HFF-Myc (cell line): Measurements from ENCODE around the gene TTC12.

Experiments used
- DNase-seq: peaks from one replicate; pipeline ENCODE4 v3.0.0-alpha.2; 2011; ENCODE audit warnings: low read depth; ENCODE audit errors: extremely low read depth
- H3K4me3 ChIP-seq: replicated peaks from 2 replicates; pipeline ENCODE4 v1.5.1; 2011; ENCODE audit warnings: low read depth, mild to moderate bottlenecking, control low read depth, low read length
- TF ChIP-seq, protein P1 (sequence below): IDR thresholded peaks from 2 replicates; pipeline ENCODE4 v1.5.1; 2012; ENCODE audit warnings: mild to moderate bottlenecking, low read depth, low read length, control low read depth; ENCODE audit errors: missing control alignments

Gene TTC12

DNA sequence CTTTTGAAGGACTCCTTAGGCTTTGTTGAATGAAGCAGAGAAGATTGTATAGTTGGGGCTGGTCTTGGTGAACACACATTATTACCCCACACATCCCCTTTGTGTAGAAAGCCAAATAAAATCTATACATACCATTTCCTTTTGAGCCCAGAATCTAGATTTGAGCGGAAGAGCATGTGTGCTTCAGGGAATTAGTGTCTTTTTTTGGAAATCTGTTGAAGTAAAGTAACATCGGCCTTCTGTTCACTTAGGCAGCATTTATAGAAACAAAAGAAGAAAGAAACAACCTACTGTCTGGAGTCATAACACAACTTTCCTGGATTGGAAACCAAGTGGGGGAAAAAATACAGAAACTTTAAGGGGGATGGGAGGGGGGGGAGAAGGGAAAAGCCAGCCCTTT, 37.9 kb upstream of the TTC12 start:
- DNase-seq: no peak
- no peak overlapping the region for H3K4me3 ChIP-seq
- TF ChIP-seq, protein P1, sequence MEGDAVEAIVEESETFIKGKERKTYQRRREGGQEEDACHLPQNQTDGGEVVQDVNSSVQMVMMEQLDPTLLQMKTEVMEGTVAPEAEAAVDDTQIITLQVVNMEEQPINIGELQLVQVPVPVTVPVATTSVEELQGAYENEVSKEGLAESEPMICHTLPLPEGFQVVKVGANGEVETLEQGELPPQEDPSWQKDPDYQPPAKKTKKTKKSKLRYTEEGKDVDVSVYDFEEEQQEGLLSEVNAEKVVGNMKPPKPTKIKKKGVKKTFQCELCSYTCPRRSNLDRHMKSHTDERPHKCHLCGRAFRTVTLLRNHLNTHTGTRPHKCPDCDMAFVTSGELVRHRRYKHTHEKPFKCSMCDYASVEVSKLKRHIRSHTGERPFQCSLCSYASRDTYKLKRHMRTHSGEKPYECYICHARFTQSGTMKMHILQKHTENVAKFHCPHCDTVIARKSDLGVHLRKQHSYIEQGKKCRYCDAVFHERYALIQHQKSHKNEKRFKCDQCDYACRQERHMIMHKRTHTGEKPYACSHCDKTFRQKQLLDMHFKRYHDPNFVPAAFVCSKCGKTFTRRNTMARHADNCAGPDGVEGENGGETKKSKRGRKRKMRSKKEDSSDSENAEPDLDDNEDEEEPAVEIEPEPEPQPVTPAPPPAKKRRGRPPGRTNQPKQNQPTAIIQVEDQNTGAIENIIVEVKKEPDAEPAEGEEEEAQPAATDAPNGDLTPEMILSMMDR: no peak

DNA sequence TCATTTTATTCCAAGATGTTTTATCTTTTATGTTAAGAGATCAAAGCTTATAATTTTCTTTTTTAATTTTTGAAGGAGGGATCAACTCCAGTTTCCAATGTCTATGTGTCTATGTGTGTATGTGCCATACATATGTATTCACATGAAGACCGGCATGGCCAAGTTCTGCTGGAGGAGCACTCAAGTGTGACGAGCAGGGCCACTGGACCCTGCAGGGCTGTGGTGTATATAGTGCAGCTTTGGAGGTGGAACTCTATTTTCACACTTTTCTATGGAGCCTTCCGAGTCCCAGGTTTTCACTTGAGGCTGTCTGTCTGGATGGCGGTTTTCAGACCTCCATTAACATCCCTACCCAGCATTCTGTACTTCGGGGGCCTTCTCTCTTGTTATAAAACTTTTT, 36.5 kb upstream of the TTC12 start:
- TF ChIP-seq, protein P1: no peak
- DNase-seq: no peak
- no peak overlapping the region for H3K4me3 ChIP-seq

DNA sequence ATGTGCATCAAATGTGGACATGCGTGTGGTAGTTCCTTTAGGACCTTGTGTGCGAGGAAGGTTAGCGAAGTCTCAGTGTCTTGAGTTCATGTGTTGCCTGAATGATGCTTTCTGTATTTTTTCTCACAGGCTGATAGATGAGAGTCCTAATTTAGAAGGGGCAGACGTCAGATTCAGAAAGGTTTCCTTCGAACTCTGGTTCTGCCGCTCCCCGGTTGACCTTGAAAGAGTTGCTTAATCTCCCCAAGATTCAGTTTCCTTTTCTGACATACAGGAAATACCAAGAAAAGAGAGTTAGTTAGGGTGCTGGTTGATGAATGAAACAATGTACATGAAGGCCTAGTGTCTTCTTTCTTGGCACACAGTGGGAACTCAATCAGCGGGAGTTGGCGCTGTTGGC, 35.9 kb upstream of the TTC12 start:
- TF ChIP-seq, protein P1: no peak
- no peak for DNase-seq
- H3K4me3 ChIP-seq: no peak overlapping the region

DNA sequence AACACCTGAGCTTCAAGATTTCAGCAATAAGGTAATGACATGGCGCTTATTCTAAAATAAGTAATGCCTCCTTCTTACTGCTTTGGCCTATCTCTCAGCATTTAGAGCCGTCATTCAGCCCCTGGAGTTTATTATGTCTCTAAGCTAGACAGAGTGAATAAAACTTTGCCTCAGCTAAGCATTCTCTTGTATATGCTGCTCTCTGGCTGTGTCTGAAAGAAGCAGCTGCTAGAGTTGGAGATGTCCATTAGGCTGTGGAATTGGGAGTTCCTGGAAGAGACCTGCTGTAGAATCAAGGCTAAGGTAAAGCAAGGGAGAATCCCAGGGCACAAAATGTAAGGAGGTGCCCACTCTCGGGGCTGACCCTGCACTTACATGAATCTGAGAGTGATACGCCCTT, 35.5 kb upstream of the TTC12 start:
- no peak overlapping the region for H3K4me3 ChIP-seq
- TF ChIP-seq, protein P1: no peak
- no peak for DNase-seq

DNA sequence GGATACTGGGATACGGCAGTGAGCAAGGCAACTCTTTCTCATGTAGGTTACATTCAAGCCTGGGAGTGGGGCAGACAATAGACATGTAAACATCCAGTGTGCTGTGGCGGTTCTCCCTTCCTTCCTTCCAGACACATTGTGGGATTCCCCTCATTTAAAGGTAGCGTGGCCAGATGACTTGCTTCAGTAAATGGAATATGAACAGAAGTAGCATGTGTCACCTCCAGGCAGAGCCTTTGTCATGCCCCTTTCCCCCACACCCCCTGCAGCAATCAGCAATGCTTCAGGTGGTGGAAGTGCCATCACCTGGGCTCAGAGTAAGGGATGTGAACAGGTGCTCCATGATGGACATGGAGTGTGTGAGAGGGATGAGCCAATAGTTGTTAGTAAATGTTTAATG, 34.8 kb upstream of the TTC12 start:
- no peak for DNase-seq
- TF ChIP-seq, protein P1: no peak
- no peak overlapping the region for H3K4me3 ChIP-seq

DNA sequence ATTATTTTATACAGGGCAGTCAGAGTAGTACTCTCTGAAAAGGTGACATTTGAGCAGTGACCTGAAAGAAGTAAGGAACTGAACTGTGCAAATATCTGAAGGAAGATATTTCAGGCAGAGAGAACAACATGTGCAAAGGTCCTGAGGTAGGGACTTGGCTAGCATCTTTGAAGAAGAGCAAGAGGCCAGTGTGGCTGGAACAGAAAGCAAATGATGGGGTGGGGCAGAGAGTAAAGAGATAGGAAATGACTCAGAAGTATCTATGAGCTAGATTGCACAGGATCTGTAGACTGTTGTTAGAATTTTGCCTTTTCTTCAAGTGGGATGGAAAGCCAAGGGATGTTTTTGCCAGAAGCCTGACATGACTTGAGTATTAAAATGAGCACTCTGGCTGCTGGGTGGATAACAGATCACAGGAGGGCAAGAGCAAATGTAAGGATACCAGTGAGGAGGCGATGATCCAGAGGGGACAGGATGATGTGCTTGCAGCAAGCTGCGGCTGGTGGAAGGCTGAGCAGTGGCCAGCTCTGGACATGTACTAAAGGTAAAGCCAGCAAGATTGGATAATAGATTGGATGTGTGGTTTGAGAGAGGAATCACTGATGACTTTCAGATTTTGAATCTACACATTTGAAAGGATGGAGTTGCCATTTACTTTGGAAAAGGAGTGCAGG, 33.2 kb upstream of the TTC12 start:
- DNase-seq: no peak
- TF ChIP-seq, protein P1: no peak
- H3K4me3 ChIP-seq: no peak overlapping the region

DNA sequence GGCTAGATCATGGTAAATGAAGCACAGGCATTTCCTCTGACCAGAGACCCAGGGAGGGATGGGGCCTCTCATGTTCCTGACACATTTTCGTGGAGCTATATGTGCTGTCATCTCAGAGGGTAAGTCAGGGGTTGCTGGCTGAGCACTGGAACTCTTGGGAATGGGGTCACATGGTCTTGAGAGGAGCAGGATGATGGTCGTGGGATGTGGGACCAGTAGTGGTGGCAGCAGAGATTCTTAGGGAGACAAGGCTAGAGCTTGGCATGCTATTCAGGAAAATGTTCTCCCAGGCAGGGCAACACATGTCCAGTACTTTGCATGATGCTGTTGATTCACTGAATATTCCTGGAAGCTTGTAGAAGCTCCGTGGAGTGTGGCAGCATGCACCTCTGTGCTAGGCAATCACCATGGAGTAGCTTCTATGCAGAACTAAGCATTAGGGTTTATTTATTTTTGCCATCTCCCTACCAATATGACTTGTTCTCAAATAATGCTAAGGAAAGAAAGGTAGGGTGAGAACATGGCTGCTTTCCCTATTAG, 31.4 kb upstream of the TTC12 start:
- H3K4me3 ChIP-seq: no peak overlapping the region
- TF ChIP-seq, protein P1: no peak

More for the DNA sequence above, 31.4 kb upstream of the TTC12 start:
- no peak for DNase-seq
